GM19468 (cell line): ENCODE data around the gene LPCAT3.
"Not testable (repeated sequence)": the region's sequence is repeated elsewhere in the genome, so short reads cannot be mapped to it uniquely, and the experiment has no call there.

Experiments
- ATAC-seq: cut with Tn5 transposase; IDR thresholded peaks from one replicate; pipeline ENCODE4 v1.9.1; 2021; ENCODE audit warnings: mild to moderate bottlenecking, moderate library complexity, moderate number of reproducible peaks; ENCODE audit not compliant: unreplicated experiment; ENCODE audit errors: extremely low read depth

Gene LPCAT3

GRCh38 chr12:7018350-7019042, at the start of gene LPCAT3:
Gene LPCAT3 (minus strand): TSS chr12:7018476. CDS start chr12:7018424, 52 bp downstream.
- peak; percentile 85 for ATAC-seq

GRCh38 chr12:7067096-7067495, 48.8 kb upstream of the LPCAT3 start:
- ATAC-seq = no peak

- ATAC-seq = no peak
Observed at GRCh38 chr12:7066596-7066995, 48.3 kb upstream of the LPCAT3 start.

GRCh38 chr12:7065073-7065623, 46.9 kb upstream of the LPCAT3 start:
- ATAC-seq = no peak

GRCh38 chr12:7064516-7064915, 46.2 kb upstream of the LPCAT3 start:
- no peak for ATAC-seq

- no peak for ATAC-seq
Observed at GRCh38 chr12:7061596-7061995, 43.3 kb upstream of the LPCAT3 start.

GRCh38 chr12:7061138-7061537, 42.9 kb upstream of the LPCAT3 start:
- no peak for ATAC-seq

- ATAC-seq = no peak
Observed at GRCh38 chr12:7060353-7060954, 42.2 kb upstream of the LPCAT3 start, which contains the start of gene C1S. Gene C1S (plus strand): TSS chr12:7060718. CDS start chr12:7061913, 1,195 bp downstream.

GRCh38 chr12:7059780-7060179, 41.5 kb upstream of the LPCAT3 start:
- ATAC-seq = no peak

- no peak for ATAC-seq
Observed at GRCh38 chr12:7058850-7059395, 40.6 kb upstream of the LPCAT3 start.

- no peak for ATAC-seq
Observed at GRCh38 chr12:7058163-7058845, 40.0 kb upstream of the LPCAT3 start.

GRCh38 chr12:7055736-7056135, 37.5 kb upstream of the LPCAT3 start:
- ATAC-seq = not testable (repeated sequence)

GRCh38 chr12:7054925-7055324, 36.6 kb upstream of the LPCAT3 start:
- no peak for ATAC-seq

GRCh38 chr12:7049973-7050372, 31.7 kb upstream of the LPCAT3 start:
- not testable (repeated sequence) for ATAC-seq

- ATAC-seq = not testable (repeated sequence)
Observed at GRCh38 chr12:7049445-7049951, 31.2 kb upstream of the LPCAT3 start.

- ATAC-seq = no peak
Observed at GRCh38 chr12:7047306-7047705, 29.0 kb upstream of the LPCAT3 start.

GRCh38 chr12:7046383-7047105, 28.3 kb upstream of the LPCAT3 start:
- ATAC-seq = no peak

- no peak for ATAC-seq
Observed at GRCh38 chr12:7045913-7046312, 27.6 kb upstream of the LPCAT3 start.

- ATAC-seq = no peak
Observed at GRCh38 chr12:7042842-7043241, 24.6 kb upstream of the LPCAT3 start.

- ATAC-seq = no peak
Observed at GRCh38 chr12:7039403-7039802, 21.1 kb upstream of the LPCAT3 start.
